ENCODE data around the gene UPK3B.
"Not testable (repeated sequence)": the region's sequence is repeated elsewhere in the genome, so short reads cannot be mapped to it uniquely, and the experiment has no call there.

The UPK3B gene

DNA sequence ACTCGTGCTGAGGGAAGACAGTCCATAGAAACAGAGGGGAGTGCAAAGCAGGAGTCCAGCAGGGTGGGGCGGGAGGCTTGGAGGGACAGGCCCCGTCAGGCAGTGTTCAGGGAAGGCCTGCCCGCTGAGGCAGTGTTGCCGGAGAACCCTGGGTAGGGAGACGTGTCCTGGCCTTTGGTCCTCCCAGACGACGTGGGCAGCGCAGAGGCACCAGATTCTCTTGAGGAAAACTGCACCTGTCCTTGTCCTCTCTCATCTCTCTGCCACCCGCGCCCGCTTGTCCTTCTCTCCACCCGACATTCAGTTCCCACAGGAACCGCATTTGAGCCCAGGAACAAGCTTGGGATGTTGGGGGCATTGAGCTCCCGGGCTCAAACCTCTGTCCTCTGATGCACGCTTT lies 14.6 kb upstream of the UPK3B start:
- not testable (repeated sequence) for DNase-seq

DNA sequence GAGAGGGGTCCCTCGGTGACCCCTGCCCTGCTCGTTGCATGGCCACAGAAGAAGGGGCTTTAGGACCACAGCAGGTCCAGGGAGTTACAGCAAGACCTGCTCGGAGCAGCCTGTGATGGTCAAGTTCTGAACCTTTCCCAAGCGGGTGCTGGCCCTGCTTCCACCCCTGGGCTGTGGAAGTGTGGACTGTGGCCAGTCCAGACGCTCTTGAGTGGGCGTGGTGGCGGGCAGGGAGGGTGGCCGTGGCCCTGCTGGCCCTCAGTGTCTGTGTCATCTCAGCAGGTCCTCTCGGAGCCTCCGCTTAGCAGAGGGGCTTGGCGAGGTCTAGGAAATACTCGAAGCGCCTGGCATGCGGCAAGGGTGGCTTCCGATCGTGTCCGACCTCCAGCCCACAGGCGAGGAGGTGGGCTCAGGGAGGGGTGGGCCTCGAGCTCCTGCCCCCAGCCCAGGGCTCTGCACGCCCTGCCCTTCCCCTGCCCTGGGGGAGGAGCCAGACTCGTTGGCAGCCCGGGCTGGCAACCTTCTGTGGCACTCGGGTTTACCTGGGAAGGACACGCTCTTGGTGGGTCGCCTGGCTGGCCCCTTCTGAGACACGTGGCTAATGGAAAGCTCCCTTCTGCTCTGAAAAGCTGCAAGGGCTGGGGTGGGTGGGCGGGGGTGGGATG lies 12.3 kb upstream of the UPK3B start:
- not testable (repeated sequence) for DNase-seq

DNA sequence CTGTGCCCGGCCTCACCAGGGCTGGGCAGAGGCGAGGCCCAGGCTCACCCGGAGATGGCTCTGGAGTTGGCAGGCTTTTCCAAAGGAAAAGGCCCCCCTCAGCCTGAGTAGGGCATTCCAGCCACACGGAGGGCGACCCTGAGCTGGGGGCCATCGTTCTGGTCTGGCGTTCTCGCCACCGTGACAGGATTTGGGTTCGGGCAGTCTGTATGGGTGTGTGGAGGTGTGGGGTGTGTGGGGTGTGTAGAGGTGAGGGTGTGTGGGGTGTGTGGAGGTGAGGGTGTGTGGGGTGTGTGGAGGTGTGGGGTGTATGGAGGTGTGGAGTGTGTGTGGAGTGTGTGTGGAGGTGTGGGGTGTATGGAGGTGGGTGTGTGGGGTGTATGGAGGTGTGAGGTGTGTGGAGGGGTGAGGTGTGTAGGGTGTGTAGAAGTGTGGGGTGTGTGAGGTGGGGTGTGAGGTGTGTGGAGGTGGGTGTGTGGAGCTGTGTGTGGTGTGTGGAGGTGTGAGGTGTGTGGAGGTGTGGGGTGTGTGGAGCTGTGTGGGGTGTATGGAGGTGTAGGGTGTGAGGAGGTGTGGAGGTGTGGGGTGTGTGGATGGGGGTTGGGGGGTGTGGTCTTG lies 11.7 kb upstream of the UPK3B start:
- DNase-seq: not testable (repeated sequence)

DNA sequence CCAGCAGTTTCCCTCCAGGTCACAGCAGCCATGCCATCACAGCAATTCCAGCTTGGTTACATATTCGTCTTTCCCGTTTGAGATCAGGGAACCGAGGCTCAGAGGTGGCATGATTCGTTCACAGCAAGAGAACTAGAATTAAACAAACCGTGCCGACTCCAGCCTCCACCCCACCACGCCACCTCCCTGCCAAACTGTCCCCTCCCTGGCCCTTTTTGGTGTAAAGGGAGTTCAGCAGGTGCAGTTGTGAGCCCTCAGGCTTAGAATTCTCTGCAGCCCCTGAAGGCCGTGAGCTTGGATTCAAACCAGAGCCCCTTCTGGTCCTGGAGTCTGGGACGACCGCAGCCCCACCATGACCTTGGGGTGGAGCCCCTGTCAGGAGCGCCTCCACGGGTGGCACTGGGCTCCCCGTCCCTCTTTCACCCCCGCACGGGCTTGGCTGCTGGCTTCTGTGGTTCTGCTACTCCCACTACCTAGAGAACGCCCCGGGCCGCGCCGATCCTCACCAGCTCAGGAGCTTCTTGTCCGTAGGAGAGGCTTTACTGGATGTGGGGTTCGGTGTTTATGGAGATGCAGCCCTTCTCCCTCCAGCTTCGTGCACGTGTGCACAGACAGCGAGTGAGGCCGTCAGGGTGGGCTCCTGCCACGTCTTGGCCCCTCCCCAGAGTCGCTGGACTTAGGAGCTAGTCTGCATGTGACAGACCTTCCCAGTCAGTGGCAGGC lies 11.0 kb upstream of the UPK3B start:
- DNase-seq: not testable (repeated sequence)

DNA sequence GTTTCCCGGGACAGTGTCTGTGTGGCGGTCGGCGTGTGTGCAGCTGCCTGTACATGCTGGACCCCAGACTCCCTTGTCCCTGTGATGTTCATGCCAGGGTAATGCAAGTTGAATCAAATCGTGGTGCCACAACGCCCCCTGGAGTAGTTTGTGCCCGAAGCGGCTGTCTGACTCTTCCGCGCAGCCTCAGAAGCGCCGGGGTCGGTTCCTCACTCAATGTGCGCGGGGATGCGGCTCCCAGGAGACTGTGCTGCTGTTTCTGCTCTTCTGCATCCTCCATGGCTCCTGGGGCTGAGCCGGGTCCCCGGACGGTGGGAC lies 10.5 kb upstream of the UPK3B start:
- DNase-seq: not testable (repeated sequence)

DNA sequence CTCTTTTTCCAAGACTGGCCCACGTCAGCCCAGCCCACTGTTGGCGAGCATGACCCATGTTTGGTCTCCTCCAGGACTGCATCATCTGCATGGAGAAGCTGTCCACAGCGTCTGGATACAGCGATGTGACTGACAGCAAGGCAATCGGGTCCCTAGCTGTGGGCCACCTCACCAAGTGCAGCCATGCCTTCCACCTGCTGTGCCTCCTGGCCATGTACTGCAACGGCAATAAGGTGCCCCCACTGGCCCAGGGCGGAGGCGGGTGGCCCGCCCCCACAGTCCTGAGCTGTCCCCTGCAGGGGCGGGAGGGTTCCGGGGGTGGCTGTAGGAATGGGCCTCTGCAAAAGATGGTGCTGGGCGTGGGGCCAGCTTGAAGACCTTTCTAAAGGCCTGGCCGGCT lies 8.1 kb upstream of the UPK3B start:
- DNase-seq: not testable (repeated sequence)

DNA sequence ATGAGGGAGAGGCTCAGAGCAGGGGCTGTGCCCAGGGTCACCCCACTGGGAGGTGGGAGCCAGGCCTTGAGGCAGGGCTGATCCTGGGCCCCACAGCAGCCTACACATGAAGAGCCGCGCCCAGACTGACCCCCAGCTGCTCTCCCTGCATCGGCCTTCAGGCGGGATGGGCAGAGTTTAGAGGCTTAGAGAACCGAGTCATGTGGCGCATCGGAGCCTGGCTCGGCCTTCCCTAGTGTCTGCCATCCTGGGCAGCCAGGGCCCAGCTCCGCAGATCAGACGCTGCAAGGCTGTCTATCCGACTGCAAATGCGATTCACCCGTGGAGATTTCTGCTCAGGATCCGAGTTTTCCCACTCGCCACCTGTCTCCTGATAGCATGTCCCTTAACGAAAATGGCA lies 7.5 kb upstream of the UPK3B start:
- not testable (repeated sequence) for DNase-seq

DNA sequence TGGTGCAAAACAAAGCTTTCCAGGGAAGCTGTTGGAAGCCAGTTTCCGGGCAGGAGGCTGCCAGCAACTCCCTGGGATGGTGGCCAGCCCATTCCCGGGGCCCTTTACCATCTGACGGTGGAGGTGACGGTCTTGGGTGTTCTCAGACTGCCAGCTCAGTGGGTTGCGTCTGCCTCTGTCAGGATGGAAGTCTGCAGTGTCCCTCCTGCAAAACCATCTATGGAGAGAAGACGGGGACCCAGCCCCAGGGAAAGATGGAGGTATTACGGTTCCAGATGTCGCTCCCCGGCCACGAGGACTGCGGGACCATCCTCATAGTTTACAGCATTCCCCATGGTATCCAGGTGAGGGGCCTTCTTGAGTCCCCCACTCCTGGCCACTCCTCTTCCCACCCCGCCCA lies 7.1 kb upstream of the UPK3B start:
- DNase-seq: not testable (repeated sequence)

DNA sequence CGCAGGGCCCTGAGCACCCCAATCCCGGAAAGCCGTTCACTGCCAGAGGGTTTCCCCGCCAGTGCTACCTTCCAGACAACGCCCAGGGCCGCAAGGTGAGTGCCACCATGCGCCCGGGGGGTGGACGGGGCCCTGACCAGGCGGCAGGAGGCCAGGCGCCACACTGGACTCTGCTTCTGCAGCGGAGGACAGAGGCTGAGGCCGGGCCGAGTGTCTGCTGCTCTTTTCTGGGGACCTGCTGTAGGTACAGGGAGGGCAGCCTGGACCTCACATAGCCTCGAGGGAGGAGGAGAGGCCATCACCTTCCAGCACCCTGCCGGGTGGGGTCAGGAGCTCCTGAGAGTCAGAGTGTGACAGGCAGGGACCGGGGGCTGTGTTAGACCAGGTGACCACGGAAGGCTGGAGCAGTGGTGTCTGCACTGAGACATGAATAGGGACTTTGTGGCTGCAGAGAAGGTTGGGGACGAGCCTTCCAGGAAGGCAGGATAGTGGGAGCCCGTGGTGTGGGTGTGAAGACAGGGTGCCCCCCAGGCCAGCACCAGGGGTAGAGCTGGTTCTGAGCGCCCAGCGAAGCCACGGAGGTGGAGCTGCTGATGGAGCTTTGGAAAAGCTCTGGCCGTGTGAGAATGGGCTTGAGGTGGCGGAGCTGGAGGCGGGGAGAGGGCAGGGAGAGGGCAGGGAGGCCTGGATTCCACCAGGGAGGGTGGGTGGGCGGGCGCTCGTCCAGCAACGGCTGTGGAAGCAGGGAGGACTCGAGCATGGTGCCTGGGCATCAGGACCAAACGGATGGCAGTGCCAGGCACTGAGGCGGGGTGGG lies 5.8 kb upstream of the UPK3B start:
- not testable (repeated sequence) for DNase-seq

DNA sequence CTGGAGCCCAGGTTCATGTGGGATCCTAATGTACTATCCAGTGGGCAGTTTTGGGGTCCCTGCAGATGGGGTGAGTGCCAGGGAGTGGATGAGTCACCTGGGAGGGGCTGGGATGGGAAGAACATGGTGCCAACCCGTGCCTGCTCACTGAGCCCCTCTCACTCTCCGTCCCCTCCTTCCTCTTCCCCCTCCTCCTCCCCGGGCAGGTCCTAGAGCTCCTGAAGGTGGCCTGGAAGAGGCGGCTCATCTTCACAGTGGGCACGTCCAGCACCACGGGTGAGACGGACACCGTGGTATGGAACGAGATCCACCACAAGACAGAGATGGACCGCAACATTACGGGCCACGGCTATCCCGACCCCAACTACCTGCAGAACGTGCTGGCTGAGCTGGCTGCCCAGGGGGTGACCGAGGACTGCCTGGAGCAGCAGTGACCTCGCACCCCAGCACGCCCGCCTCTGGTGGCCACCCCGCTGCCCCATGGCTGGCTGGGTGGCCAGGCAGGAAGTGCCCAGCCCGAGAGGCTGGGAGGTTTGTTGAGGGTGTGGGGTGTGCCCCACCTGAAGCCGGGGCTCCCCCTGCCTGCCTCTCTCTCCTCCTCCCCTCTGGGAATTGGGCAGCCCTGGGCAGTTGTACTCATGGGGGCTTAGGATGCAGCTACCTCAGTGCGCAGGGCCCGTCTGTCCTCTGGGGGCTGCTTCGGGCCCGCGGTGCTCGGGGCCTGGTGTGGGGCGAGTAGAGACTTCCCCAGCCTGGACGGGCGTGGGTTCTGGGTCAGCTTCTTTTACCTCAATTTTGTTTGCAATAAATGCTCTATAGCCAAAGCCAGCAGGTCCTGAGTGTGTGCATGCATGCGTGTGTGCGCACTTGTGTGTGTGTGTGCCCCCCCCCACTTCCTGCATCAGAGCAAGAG lies 4.9 kb upstream of the UPK3B start:
- no peak for DNase-seq

DNA sequence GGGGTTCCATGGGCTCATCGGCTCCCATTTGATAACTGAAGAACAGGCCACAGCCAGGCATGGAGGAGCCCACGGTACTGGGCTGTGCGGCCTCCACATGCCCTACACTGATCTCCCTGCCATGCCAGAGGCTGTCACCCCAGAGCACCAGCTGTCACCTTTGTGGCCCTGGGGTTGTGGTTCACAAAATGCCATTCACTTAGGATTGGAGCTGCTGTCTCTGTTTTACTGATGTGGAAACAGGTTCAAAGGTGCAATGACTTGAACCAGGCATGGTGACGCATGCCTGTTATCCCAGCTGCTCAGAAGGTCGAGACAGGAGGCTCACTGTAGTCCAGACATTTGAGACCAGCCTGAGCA lies 4.3 kb upstream of the UPK3B start:
- DNase-seq: no peak

DNA sequence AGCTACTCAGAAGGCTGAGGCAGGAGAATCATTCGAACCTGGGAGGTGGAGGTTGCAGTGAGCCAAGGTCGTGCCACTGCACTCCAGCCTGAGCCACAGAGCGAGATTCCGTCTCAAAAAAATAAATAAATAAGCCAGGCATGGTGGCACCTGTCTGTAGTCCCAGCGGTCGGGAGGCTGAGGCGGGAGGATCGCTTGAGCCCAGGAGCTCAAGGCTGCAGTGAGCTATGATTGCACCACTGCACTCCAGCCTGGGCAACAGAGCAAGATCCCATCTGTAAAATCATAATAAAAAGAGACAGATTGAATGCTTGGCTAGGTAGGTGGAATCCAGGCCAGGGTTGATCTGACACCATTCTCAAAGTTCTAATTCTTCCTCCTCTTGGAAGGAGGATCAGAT lies 3.7 kb upstream of the UPK3B start:
- DNase-seq: not testable (repeated sequence)

DNA sequence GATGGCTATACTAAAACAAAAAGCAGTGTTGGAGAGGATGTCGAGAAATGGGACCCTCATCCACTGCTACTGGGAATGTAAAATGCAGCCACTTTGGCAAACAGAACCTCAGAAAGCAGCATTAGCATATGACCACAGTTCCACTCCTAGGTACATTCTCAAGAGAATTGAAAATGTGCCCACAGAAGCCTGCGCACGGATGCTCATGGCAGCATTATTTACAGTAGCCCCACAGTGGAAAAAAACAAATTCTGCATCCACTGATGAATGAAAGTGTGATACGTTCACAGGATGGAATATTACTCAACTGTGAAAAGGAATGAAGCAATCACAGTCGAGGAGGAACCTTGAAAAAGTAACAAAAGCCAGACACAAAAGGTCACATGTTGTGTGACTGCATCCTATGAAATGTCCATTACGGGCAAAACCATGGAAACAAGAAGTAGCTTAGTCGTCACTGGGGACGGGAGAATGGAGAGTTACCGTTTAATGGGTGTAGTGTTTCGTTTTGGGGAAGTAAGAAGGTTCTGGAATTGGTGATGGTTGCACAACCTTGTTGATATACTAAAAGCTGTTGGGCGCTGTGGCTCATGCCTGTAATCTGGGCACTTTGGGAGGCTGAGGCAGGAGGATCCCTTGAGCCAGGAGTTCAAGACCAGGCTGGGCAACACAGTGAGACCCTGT lies 2.5 kb upstream of the UPK3B start:
- no peak for DNase-seq

DNA sequence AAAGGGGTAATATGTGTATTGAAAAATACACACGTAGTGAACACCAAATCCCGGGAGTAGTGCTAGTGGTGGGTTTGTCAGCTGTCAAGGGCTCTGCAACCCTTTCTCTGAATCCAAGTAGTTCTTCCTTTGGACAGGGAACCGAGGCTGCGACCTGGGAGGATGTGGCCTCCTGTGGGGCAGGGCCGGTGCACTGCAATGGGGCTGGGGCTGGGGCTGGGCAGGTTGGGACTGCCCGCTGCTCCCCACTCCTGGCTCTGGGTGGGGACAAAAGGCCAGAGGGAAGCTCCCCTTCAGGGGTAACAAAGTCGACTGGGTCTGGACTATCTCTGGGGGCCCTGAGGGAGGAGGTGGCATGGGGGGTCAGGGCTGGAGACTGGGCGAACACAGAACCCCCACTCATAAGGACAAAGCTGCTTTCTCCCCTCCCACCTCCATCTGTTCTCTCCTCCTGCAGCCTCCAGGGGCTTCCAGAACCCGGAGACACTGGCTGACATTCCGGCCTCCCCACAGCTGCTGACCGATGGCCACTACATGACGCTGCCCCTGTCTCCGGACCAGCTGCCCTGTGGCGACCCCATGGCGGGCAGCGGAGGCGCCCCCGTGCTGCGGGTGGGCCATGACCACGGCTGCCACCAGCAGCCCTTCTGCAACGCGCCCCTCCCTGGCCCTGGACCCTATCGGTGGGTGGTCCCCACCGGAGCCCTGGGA lies 1.0 kb downstream of the UPK3B start:
- DNase-seq: not testable (repeated sequence)

DNA sequence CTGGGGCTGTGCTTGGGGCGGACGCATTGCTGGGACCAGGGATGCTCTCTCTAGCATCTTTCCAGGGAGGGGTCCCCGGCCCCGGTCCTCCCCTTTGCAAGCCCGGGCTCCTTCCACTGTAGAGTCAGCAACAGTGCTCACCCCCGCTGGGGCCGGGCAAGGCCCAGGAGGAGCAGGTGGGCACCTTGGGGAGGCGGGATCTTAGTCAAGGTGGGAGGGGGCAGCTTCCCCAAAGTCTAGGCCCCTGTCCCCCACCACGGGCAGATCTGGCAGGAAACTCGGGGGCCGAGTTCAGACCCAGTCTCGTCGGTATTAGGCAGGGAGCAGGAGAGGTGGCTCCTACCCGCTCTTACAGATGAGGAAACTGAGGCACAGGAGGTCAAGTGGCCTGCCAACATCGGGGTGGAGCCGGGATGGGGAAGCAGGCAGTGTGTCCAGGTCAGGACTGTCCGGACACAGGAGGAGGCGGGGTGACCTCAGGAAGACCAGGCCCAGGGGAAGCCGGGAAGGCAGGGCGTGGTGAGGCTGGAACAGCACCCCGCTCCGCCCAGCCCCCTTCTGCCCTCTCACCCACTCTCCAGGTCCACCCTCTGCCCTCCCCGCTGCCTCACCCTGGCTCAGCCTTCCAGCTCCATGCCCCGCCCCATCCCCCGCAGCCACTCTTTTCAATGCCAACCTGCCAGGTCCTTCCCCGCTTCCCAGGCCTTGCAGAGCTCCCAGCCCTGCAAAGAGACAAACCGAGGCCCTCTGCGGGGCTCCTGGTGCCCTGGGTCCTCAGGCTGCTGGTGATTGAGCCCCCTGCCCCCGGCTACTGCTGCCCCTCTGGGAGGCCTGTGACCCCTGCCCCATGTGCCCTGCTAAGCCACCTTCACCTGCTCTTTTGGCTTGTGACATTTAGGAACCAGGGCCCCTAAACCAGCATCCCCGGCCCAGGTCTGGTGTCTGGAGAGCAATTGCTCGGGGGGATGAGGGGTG lies 1.8 kb downstream of the UPK3B start:
- DNase-seq: not testable (repeated sequence)

DNA sequence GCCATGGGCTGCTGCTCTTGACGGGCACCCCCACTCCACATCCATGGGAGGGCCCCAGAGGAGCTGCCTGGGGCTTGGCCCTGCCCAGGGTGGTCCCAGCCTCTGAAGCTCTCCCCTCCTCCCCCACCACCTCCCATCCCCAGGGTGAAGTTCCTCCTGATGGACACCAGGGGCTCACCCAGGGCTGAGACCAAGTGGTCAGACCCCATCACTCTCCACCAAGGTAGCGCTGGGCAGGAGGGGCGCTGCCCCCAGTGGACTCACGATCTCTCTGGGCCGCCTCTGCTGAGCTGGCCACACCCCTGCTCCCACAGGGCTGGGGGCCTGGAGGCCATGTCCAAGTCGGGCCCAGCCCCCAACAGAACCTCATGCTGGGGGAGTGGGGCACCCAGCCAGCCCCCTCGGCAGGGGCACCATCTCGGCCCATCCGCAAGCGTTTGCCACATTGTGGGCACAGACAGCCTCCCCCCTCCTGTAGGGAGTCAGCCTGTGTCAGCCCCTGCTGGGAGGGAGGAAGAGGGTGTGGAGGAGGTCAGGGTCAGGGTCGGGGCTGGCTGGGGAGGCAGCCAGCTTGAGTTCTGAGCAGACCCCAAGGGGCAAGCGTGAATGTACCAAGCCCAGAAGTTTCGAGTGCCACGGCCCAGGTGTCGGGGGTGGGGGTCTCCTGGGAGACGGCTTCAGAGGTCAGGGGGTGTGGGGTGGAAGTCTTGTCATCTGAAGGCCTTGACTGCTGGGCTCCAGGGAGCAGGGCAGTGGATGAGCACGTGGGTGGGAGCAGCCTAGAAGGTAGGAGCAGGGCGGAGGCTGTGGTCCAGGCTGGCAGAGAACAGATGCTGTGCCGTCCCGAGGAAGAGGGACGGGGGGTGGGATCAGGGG lies 2.8 kb downstream of the UPK3B start:
- no peak for DNase-seq

DNA sequence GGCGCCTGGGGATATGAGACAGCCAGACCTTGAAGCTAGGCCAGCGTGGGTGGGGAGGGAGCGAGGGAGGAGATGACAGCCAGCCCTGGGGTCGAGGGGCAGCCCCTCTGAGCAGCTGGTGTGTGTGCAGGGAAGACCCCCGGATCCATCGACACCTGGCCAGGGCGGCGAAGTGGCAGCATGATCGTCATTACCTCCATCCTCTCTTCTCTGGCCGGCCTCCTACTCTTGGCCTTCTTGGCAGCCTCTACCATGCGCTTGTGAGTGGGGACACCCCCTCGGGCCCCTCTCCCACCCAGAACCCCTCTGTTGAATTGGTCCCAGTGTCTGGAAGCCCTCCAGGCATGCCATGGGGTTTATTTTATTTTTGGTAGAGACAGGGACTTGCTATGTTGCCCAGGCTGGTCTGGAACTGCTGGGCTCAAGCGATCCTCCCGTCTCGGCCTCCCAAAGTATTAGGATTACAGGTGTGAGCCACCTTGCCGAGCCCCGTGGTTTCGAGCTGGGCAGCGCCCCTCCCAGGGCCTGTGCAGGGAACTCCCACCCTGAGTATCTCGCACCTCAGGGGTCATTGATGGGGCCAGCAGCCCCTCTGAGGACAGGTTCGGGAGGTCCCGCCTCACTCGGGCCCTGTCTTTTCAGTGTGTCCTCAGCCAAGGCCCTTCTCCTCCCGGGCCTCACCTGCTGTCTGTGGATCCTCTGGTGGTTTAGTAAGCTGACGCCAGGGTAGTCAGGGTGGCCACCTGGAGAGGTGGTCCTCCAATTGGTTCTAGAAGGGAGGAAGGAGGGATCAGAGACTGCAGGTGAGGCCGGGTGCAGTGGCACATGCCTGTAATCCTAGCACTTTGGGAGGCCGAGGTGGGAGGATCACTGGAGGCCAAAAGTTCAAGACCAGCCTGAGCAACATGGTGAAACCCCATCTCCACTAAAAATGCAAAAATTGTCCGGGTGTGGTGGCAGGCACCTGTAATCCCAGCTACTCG lies 3.8 kb downstream of the UPK3B start:
- no peak for DNase-seq

All from amniotic stem cell (primary cell).